ENCODE data around the gene VCAN. TPM values are rescaled to one million over a fixed set of nuclear protein-coding genes. Genes with fewer than 3 reads are reported as not detected.

The VCAN gene
- total and polyA plus RNA-seq, 2 of the 4 experiments (the other 2 are of a cell fraction) = 45.3 to 158 TPM

DNA sequence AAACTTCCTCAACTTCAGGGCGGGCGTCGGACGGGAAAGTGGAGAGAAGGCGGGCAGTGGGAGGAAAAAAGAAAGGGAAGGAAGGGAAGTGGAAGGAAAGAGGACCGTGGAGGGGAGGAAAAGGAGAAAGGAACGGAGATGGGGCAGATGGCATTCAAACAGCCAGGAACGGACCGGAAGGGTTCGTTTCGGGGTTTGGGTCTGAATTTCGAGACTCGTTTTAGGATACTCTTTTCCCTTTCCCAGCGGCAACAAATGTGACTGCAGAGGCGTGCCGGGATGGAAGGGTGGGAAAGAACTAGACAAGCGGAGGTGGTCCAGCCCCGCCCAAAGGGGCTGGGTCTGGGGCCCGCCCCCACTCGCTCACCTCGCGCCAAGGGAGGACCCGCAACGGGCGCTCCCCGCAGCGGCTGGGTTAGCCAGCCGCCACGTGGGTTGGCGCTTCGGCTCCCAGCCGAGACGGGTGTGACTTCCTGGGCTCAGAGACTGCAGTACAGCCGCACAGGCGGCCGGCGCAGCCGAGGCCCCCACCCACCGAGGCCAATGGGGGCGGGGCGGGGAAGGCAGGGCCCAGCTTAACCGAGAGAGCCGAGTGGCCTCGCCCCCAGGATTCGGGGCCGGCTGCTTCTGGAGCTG, 2.7 kb downstream of the VCAN start:
- H2AFZ ChIP-seq (replicated peaks; ENCODE audit: low read length, poor library complexity) = peak overlapping the region; percentile 92
- peak overlapping the region; percentile 93 for H4K91ac ChIP-seq (ENCODE audit: insufficient read depth, low read depth, low read length)
- H3K9ac ChIP-seq (ENCODE audit: low read depth, low read length) = peak overlapping the region; percentile 86
- peak overlapping the region; percentile 78 for H2BK20ac ChIP-seq (ENCODE audit: low read depth, low read length)
- H2BK5ac ChIP-seq (ENCODE audit: low read depth, low read length, poor library complexity, severe bottlenecking) = peak overlapping the region; percentile 84
- H3K23ac ChIP-seq (ENCODE audit: low read depth, low read length) = peak overlapping the region; percentile 98
- peak overlapping the region; percentile 33 for H4K5ac ChIP-seq (ENCODE audit: low read depth, low read length)
- peak overlapping the region; percentile 86 for H3K56ac ChIP-seq (ENCODE audit: extremely low read depth, insufficient read depth, low read length)
- H3K14ac ChIP-seq (replicated peaks; ENCODE audit: low read depth, low read length) = peak overlapping the region; percentile 93
- DNase-seq = peak; percentile 88
- H3K4me3 ChIP-seq (ENCODE audit: insufficient read depth, low read depth, low read length) = peak overlapping the region; percentile 56
- peak overlapping the region; percentile 82 for H3K27ac ChIP-seq (ENCODE audit: insufficient read depth, low read length)
- H3K36me3 ChIP-seq (ENCODE audit: control insufficient read depth, insufficient read depth, low read length) = no peaks in the 10 kb centered on the region
- peak; percentile 57 for ATAC-seq (ENCODE audit: low read depth)
- peak overlapping the region; percentile 84 for H3K4me2 ChIP-seq (ENCODE audit: low read depth, low read length)
- no peaks in the 10 kb centered on the region for H3K27me3 ChIP-seq (ENCODE audit: control insufficient read depth, insufficient read depth, low read length)
- H4K20me1 ChIP-seq (ENCODE audit: insufficient read depth, low read length) = 0 out of 2 replicates have a peak, but pooled peaks cover 4% of the 10 kb centered on the region
- peak overlapping the region; percentile 89 for H2AK9ac ChIP-seq (replicated peaks; ENCODE audit: low read depth, low read length, poor library complexity)
- peak overlapping the region; percentile 72 for H2AK5ac ChIP-seq (ENCODE audit: low read depth, low read length)
- dilution Hi-C loops (cut with HindIII; ENCODE audit: low sequenced_read_pairs, unreplicated experiment) (no loop called here), in situ Hi-C loops (cut with MboI; ENCODE audit: low sequenced_read_pairs) (loop anchor here (10.0 kb wide), 2 partner anchors 1119 to 1159 kb away; no protein-coding TSS in a partner anchor), intact Hi-C loops (cut with micrococcal nuclease) (loop anchor here (2.0 to 5.0 kb wide), 6 partner anchors 42 to 1062 kb away; no protein-coding TSS in a partner anchor)
- POLR2A ChIA-PET (ENCODE audit: unreplicated experiment) = interaction anchor here (0.5 kb wide), 1 partner anchor 97 kb away, joined by 3 read pairs; no protein-coding TSS in a partner anchor
- H3K4me1 ChIP-seq (ENCODE audit: control insufficient read depth, insufficient read depth, low read length) = peaks cover 3% of the 10 kb centered on the region
- peak overlapping the region; percentile 80 for H3K18ac ChIP-seq (ENCODE audit: low read depth, low read length)
- no TSS peak for BruUV-seq (replicated peaks)
- WGBS, 2 experiments (ENCODE audit: extremely low coverage in 2 of 2, insufficient read length in 1 of 2) = 0% methylated on average over 13 of the region's 46 CpGs; no CpG with 5 or more reads in 1 of the 2 experiments
- H3K79me1 ChIP-seq (ENCODE audit: low read depth in 1 of 2, low read length in 2 of 2) = peaks cover 8 to 29% of the 10 kb centered on the region in 2 experiments; a peak in 3 of 4 replicates
- peak overlapping the region; percentile 83 to 90; a peak in 3 of 4 replicates for H4K8ac ChIP-seq (ENCODE audit: low read depth in 2 of 2, low read length in 2 of 2)
- H3K9me3 ChIP-seq (ENCODE audit: control insufficient read depth, insufficient read depth, low read length) = no peaks in the 10 kb centered on the region
- no peaks in the 10 kb centered on the region for H3K9me1 ChIP-seq (ENCODE audit: insufficient read depth, low read length)
- H3K4ac ChIP-seq (ENCODE audit: low read depth, low read length) = peak overlapping the region; percentile 93
- H2BK120ac ChIP-seq (ENCODE audit: low read depth, low read length) = peak overlapping the region; percentile 88
- peak overlapping the region; percentile 95; the same call in 2 of the 3 replicates for H2BK15ac ChIP-seq (ENCODE audit: low read depth, low read length)
- CTCF ChIA-PET = interaction anchor here (1.1 kb wide), 1 partner anchor 86 kb away, joined by 3 read pairs; no protein-coding TSS in a partner anchor
- TF ChIP-seq MXI1 (IDR thresholded peaks at IDR 0.05; ENCODE audit: borderline replicate concordance, low read depth, low read length) (peak; percentile 95), BHLHE40 (IDR thresholded peaks at IDR 0.05; ENCODE audit: low read depth, low read length) (peak; percentile 33; the same call in 1 of the 2 replicates), CHD1 (IDR thresholded peaks at IDR 0.05; ENCODE audit: low read depth, low read length) (no peak), RFX5 (IDR thresholded peaks at IDR 0.05; ENCODE audit: low read depth, low read length) (no peak), NFE2L2 (IDR thresholded peaks at IDR 0.05; ENCODE audit: low read depth, low read length) (no peak), CEBPB (IDR thresholded peaks at IDR 0.05; ENCODE audit: low read depth, low read length) (no peak), POLR2A (IDR thresholded peaks at IDR 0.05; ENCODE audit: low read depth, low read length) (peak; percentile 58; the same call in 1 of the 2 replicates), RAD21 (IDR thresholded peaks at IDR 0.05; ENCODE audit: low read length) (no peak), MAFK (IDR thresholded peaks at IDR 0.05; ENCODE audit: low read depth, low read length) (no peak), SMC3 (IDR thresholded peaks at IDR 0.05; ENCODE audit: low read depth, low read length) (no peak), FOS (IDR thresholded peaks at IDR 0.05; ENCODE audit: low read depth, low read length) (no peak)
- TF ChIP-seq, protein P1, sequence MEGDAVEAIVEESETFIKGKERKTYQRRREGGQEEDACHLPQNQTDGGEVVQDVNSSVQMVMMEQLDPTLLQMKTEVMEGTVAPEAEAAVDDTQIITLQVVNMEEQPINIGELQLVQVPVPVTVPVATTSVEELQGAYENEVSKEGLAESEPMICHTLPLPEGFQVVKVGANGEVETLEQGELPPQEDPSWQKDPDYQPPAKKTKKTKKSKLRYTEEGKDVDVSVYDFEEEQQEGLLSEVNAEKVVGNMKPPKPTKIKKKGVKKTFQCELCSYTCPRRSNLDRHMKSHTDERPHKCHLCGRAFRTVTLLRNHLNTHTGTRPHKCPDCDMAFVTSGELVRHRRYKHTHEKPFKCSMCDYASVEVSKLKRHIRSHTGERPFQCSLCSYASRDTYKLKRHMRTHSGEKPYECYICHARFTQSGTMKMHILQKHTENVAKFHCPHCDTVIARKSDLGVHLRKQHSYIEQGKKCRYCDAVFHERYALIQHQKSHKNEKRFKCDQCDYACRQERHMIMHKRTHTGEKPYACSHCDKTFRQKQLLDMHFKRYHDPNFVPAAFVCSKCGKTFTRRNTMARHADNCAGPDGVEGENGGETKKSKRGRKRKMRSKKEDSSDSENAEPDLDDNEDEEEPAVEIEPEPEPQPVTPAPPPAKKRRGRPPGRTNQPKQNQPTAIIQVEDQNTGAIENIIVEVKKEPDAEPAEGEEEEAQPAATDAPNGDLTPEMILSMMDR (conservative IDR thresholded peaks at IDR 0.05; ENCODE audit: low read depth, low read length) = no peak
- TF ChIP-seq, protein P2, sequence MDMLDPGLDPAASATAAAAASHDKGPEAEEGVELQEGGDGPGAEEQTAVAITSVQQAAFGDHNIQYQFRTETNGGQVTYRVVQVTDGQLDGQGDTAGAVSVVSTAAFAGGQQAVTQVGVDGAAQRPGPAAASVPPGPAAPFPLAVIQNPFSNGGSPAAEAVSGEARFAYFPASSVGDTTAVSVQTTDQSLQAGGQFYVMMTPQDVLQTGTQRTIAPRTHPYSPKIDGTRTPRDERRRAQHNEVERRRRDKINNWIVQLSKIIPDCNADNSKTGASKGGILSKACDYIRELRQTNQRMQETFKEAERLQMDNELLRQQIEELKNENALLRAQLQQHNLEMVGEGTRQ (IDR thresholded peaks at IDR 0.05; ENCODE audit: low read depth, low read length) = peak; percentile 74
- TF ChIP-seq, protein P3, sequence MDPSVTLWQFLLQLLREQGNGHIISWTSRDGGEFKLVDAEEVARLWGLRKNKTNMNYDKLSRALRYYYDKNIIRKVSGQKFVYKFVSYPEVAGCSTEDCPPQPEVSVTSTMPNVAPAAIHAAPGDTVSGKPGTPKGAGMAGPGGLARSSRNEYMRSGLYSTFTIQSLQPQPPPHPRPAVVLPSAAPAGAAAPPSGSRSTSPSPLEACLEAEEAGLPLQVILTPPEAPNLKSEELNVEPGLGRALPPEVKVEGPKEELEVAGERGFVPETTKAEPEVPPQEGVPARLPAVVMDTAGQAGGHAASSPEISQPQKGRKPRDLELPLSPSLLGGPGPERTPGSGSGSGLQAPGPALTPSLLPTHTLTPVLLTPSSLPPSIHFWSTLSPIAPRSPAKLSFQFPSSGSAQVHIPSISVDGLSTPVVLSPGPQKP (IDR thresholded peaks at IDR 0.05; ENCODE audit: borderline replicate concordance, low read depth, low read length) = no peak

Measured in IMR-90 (cell line).